GM21723 (cell line): ENCODE results near the gene HIPK1.
"Not testable (repeated sequence)": the region's sequence is repeated elsewhere in the genome, so short reads cannot be mapped to it uniquely, and the experiment has no call there.

ENCODE experiments used
- ATAC-seq: cut with Tn5 transposase; IDR thresholded peaks from one replicate; pipeline ENCODE4 v1.9.1; 2021; ENCODE audit warnings: mild to moderate bottlenecking, moderate library complexity; ENCODE audit not compliant: unreplicated experiment

The HIPK1 gene

GRCh38 chr1:113942527-113942926, 13.4 kb downstream of the HIPK1 start:
- no peak for ATAC-seq

- ATAC-seq, result no peak
These were observed 14.1 kb downstream of the HIPK1 start for GRCh38 chr1:113943028-113943811.

- no peak for ATAC-seq
These were observed 16.2 kb downstream of the HIPK1 start for GRCh38 chr1:113945329-113945728.

- ATAC-seq, result no peak
These were observed 17.0 kb downstream of the HIPK1 start for GRCh38 chr1:113946112-113946511.

GRCh38 chr1:113946678-113947387, 17.7 kb downstream of the HIPK1 start:
- ATAC-seq, result no peak

- ATAC-seq, result no peak
These were observed 18.4 kb downstream of the HIPK1 start for GRCh38 chr1:113947388-113948107.

GRCh38 chr1:113948151-113948550, 19.0 kb downstream of the HIPK1 start:
- not testable (repeated sequence) for ATAC-seq

- no peak for ATAC-seq
These were observed 19.9 kb downstream of the HIPK1 start for GRCh38 chr1:113949007-113949406.

- no peak for ATAC-seq
These were observed 21.8 kb downstream of the HIPK1 start for GRCh38 chr1:113950908-113951307.

GRCh38 chr1:113951719-113952118, 22.6 kb downstream of the HIPK1 start:
- ATAC-seq, result no peak

- ATAC-seq, result no peak
These were observed 28.9 kb downstream of the HIPK1 start for GRCh38 chr1:113957984-113958383.

- ATAC-seq, result no peak
These were observed 29.6 kb downstream of the HIPK1 start for GRCh38 chr1:113958691-113959090.

GRCh38 chr1:113963281-113963906, 34.3 kb downstream of the HIPK1 start:
- no peak for ATAC-seq

- no peak for ATAC-seq
These were observed 36.7 kb downstream of the HIPK1 start for GRCh38 chr1:113965703-113966412.

- ATAC-seq, result no peak
These were observed 43.8 kb downstream of the HIPK1 start for GRCh38 chr1:113972954-113973353.

GRCh38 chr1:113975211-113975895, 46.2 kb downstream of the HIPK1 start:
- no peak for ATAC-seq

- ATAC-seq, result no peak
These were observed 47.6 kb downstream of the HIPK1 start for GRCh38 chr1:113976609-113977278.

- no peak for ATAC-seq
These were observed 48.8 kb downstream of the HIPK1 start for GRCh38 chr1:113977906-113978305.
